Testis (tissue), 2 donors: ENCODE results near the gene NMT1.

Experiments
- POLR2A ChIP-seq: fragments of 450-650 bp; IDR thresholded peaks from one replicate; pipeline ENCODE4 v1.6.1; 2017; ENCODE audit warnings: antibody characterized with exemption, mild to moderate bottlenecking, moderate library complexity
- TF ChIP-seq, protein P1 (sequence below), 3 experiments: fragments of 450-650 bp in 2 of 3; fragments of 200-600 bp in 1 of 3; sonication (generic) in 1 of 3; IDR thresholded peaks; one replicate each; pipeline ENCODE4 v1.5.1; 2016 to 2019; ENCODE audit warnings: antibody characterized with exemption in 3 of 3, mild to moderate bottlenecking in 2 of 3, moderate library complexity in 1 of 3

DNA sequence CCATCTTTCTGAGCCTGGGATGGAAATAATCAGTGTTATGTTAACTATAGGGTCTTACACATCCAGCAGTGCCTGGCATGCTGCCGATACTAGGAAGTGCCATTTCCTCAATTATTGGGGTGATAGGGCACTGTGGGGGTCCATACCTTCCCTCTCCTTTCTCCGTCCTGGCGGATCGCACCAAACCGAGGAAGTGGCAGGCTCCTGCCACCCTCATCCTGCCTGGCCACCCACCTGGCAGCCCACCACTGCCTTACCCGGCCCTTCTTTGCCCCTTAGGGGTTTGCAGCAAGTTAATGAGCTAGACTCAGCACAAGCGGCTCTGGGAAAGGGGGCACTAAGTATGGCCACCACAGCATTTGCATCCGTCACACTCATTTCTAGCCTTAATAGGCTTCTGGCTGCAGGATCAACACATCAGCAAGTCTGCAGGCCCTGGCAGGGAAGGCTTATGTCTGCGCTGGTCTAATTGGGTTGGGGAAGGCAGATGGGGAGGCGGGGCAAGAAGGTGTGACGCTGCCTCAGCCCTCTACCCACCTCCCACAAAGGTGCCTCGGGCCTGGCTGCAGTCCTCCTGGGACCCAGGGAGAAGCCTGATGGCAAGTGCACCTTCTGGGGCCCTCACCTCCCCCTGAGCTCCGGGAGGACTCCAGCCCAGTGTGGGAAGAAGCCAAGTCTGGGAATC is 38.3 kb upstream of the NMT1 start:
- TF ChIP-seq POLR2A, result no peak
- TF ChIP-seq, protein P1, sequence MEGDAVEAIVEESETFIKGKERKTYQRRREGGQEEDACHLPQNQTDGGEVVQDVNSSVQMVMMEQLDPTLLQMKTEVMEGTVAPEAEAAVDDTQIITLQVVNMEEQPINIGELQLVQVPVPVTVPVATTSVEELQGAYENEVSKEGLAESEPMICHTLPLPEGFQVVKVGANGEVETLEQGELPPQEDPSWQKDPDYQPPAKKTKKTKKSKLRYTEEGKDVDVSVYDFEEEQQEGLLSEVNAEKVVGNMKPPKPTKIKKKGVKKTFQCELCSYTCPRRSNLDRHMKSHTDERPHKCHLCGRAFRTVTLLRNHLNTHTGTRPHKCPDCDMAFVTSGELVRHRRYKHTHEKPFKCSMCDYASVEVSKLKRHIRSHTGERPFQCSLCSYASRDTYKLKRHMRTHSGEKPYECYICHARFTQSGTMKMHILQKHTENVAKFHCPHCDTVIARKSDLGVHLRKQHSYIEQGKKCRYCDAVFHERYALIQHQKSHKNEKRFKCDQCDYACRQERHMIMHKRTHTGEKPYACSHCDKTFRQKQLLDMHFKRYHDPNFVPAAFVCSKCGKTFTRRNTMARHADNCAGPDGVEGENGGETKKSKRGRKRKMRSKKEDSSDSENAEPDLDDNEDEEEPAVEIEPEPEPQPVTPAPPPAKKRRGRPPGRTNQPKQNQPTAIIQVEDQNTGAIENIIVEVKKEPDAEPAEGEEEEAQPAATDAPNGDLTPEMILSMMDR (IDR thresholded peaks at IDR 0.05), result no peak
